Measurements from ENCODE around the gene ZNF280C.
"Not testable (repeated sequence)": the region's sequence is repeated elsewhere in the genome, so short reads cannot be mapped to it uniquely, and the experiment has no call there.

The ZNF280C gene, protein sequence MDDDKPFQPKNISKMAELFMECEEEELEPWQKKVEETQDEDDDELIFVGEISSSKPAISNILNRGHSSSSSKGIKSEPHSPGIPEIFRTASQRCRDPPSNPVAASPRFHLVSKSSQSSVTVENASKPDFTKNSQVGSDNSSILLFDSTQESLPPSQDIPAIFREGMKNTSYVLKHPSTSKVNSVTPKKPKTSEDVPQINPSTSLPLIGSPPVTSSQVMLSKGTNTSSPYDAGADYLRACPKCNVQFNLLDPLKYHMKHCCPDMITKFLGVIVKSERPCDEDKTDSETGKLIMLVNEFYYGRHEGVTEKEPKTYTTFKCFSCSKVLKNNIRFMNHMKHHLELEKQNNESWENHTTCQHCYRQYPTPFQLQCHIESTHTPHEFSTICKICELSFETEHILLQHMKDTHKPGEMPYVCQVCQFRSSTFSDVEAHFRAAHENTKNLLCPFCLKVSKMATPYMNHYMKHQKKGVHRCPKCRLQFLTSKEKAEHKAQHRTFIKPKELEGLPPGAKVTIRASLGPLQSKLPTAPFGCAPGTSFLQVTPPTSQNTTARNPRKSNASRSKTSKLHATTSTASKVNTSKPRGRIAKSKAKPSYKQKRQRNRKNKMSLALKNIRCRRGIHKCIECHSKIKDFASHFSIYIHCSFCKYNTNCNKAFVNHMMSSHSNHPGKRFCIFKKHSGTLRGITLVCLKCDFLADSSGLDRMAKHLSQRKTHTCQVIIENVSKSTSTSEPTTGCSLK

DNA sequence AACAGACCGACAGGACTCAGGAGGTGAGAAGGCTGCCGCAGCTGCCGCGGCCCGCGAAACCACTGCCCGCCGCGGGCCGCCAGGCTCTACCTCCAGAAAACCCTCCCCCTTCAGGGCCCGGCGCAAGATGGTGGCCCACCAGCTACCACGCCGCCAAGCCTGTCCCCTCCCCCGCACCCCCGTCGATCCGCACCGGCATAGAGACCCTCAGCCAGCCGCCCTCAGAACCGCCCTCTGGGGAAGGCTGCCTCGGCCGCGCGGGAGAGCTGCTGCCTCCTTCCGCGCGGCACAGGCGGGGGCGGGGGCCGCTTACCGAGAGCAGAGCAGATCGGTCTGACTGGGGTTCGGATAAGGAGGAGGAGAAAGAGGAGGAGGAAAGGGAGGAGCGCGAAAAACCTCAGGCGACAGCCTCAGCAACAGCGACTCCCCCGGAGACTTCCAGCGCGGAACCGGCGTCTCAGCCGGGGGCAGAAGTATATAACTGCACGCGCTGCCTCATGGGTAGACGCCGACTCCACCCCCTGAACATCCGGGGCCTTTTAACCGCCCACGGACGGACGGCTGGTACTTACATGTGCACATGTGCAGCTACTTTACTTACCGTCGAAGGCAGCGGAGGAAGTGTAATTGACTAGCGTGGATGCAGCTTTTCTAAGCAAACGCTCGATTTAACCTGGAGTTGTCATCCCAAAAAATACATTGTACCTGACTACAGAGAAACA lies at the start of gene ZNF280C:
Gene ZNF280C, minus strand, starts transcription at position 451 of the 722 bp plus-strand sequence. CDS start 8,450 bp downstream, outside the sequence.
- DNase-seq (ENCODE audit: low read depth), result peak; percentile 84

- no peak for DNase-seq (ENCODE audit: low read depth)
These were observed 36.1 kb upstream of the ZNF280C start for GRCh38 chrX:130304587-130305368.

GRCh38 chrX:130301977-130302376 lies 33.3 kb upstream of the ZNF280C start:
- DNase-seq (ENCODE audit: low read depth), result no peak

- no peak for DNase-seq (ENCODE audit: low read depth)
These were observed 32.7 kb upstream of the ZNF280C start for GRCh38 chrX:130301405-130301804.

DNA sequence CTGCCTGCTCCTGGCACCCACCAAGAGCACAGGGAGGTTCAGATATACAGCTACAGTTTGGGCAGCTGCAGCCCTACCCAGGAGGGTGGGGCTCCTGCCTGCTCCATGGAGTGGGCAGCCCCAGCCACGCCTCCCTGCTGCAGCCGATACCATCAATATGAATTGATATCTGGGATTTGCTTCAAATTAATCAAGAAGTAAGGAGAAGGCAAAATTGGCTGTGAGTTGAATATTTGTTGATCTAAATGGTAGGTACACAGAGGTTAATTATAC lies 31.2 kb upstream of the ZNF280C start:
- no peak for DNase-seq (ENCODE audit: low read depth)

- DNase-seq (ENCODE audit: low read depth), result no peak
These were observed 30.7 kb upstream of the ZNF280C start for GRCh38 chrX:130299279-130300009.

GRCh38 chrX:130296743-130297142 lies 28.0 kb upstream of the ZNF280C start:
- DNase-seq (ENCODE audit: low read depth), result no peak

DNA sequence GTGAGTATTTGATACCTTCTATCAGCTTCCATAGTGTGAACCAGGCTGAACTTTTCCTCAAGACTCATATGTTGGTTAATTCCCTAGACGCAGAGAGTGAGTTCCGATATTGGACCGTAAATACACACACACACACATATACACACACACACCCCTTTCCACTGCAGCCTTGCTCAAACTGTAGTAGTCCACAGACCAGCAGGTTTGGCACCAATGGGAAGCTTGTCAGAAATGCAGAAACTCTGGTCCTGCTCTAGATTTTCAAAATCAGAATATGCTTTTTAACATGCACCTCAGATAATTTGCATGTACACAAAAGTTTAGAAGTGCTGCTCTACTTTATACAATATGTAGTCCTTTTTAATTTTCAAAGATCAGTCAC lies 27.6 kb upstream of the ZNF280C start:
- no peak for DNase-seq (ENCODE audit: low read depth)

DNA sequence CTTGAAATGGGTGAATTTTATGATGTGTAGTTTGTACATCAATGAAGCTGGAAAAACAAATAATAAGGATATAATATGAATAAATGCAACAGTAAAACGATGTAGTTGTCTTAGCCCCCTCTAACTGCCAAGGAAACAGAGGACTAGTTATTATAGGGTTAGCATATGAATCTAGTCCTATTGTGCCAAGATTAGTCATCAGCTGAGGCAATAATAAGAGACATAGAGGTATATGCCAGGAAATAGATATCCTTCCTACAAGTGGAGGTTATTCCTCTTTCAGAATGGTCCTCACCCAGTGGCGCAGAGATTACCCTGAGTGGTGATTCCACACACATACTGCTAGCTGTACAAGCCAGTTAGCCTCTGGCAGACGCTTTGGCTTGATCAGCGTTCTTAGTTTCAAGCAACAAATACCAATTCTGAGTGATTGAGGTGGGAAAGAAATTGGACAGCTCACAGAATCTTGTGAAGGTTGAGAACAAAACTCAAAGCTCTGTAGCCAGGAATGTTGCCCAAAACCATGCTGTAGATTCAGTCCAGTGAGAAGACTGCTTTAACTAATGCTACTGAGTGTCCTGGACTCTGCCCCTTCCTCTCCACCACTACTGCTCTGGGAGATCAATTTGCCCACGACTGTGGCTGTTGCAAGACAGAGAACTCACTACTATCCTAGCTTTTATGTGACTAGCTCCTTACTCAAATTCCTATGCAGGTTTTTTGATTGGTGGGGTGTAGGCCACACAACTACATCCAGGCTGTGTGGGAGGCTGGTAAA lies 27.0 kb upstream of the ZNF280C start:
- DNase-seq (ENCODE audit: low read depth), result no peak

DNA sequence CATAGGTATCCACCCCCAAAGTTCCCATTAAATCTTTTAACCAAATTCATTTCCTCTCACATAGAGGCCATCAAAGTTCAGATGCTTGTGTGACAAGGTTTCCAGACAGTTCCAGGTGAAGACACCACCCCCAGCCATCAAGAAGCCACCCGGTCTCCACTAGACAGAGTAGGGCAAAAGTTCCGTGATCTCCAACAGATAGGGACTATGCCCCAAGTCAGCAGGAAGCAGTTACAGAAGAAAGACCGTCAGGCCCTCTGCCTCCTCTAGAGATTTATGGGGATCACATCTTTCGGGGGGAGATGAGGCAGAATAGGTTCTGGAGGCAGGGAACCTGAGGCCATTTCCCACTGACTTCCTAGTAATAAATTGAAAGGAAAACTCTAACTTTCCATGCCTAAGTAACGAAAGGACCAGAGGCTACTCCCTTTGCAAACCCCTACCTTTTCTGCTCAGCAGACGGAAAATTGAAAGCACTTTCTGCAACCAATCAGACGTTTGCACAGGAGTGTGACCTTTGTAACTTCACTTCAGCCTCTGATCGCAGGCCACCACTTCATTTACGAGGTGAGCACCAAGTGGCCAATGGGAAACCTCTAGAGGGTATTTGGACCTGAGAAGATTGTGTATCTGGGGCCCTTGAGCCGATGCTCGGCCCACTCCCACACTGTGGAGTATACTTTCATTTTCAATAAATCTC lies 18.5 kb upstream of the ZNF280C start:
- DNase-seq (ENCODE audit: low read depth), result no peak

DNA sequence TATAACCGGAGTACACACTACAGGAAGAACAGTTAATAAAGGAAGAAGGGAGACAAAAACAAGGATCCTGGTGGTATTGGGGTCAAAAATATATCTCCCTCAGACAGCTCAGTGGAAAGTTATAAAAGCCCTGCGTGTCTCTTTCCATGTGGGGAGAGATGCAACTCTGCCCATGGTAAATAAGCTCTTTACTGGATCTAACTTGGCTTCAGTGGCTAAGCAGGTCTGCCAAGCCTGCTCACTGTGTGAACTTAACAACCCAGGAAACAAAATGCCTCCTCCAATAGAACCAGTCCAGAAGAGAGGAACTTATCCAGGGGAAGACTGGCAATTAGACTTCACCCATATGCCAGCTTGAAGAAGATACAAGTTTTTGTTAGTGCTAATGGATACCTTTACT lies 17.0 kb upstream of the ZNF280C start:
- DNase-seq (ENCODE audit: low read depth), result no peak

DNA sequence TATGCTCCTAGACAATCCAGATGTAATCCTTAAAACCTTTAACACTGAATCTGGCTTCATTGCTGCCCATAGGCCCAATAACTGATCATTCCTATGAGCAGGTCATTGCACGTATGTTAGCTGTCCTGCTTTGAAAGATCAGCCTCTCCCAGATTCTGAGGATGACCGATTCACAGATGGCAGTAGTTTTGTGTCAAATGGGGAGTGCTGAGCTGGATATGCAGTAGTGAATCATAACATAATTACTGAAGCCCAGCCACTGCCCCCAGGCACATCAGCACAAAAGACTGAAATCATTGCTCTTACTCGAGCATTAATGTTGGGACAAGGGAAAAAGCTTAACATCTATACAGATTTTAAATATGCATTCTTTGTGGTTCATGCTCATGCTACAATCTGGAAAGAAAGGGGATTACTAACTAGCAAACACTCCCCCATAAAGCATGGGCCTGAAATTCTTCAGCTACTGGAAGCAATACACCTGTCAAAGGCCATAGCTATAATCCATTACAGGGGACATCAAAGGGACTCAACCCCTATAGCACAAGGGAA lies 16.4 kb upstream of the ZNF280C start:
- no peak for DNase-seq (ENCODE audit: low read depth)

DNA sequence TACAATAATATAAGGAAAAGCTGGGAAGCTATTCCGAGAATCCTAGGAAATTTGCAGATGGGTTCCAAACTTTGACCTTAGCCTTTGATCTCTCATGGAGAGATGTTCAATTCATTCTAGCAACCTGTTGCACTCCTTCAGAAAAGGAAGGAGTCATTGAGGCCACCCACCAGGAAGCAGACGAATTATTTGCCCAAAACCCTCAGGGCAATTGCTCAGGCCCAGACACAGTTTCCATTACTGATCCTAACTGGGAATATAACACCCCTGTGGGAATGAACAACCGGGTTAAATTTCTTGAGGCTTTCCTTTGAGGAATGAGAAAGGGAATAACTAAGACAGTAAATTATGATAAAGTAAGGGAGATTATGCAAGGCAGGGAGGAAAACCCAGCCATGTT lies 13.5 kb upstream of the ZNF280C start:
- DNase-seq (ENCODE audit: low read depth), result no peak

DNA sequence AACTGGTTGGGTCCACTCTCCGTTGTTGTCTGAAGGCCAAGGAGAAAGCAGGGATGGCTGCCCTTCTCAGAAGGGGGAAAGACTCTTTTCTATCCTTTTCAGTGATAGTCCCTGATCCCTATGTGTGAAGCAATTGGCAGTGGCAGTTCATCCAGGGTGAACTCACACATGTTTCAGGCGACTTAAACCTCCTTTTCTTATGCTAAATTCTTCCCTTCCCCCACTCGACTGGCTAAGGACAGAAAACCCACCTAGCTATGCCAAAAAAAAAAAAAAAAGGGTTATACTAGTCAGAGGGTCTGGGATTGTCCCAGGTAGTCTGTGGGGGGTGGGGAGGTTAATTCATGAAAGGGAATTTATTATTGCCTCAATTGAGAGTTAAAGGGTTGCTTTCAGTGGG lies 12.2 kb upstream of the ZNF280C start:
- no peak for DNase-seq (ENCODE audit: low read depth)

- DNase-seq (ENCODE audit: low read depth), result not testable (repeated sequence)
These were observed 3.6 kb upstream of the ZNF280C start for GRCh38 chrX:130272253-130272652.

GRCh38 chrX:130269391-130269790 lies 692 bp upstream of the ZNF280C start:
- not testable (repeated sequence) for DNase-seq (ENCODE audit: low read depth)

DNA sequence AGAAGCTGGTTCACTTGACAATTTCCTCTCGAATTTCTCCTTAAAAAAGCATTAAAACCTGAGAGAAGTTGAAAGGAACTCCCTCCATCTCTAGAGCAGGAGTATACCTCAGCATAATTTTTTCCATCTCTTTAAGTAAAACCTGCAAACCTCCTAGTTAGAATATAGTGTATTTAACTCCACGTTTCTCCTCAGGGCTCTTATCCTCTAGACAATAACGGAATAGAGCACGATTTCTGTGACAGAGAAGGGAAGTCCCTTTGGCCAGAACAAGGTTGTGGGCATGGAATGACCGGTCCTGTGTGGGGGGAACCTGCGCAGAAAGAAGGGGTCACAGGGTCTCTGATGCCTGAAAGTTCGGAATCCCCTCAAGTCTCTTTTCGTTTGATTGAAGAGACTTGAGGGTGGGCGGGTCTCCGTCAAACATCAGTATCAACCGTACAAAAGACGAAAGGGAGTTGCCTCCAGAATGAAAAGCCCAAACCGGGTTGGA lies 697 bp downstream of the ZNF280C start:
- no peak for DNase-seq (ENCODE audit: low read depth)

DNA sequence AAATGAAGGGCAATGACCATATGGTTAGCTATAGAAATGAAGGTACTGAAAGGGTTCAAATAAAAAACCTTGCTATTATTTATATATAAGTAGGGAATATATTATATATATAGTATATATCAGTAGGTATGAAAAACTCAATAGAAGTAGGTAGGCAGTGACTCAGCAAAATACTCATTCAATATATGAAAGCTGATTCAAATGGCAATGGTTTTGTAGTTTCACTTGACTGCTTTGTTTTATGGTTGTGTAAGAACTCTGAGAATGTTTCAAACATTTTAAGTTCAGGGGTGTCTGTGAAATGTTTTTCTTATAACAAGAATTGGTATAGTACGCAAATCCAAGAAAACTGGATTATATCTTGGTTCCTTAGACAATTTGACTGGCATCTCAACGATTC lies 4.1 kb downstream of the ZNF280C start:
- no peak for DNase-seq (ENCODE audit: low read depth)

GRCh38 chrX:130263016-130263415 lies 5.7 kb downstream of the ZNF280C start:
- no peak for DNase-seq (ENCODE audit: low read depth)

GRCh38 chrX:130262231-130262630 lies 6.5 kb downstream of the ZNF280C start:
- DNase-seq (ENCODE audit: low read depth), result no peak

Data from activated T-helper 9 cell treated with anti-CD3 and anti-CD28 coated beads, Interleukin-2, amount 50 U/mL, for 16 hours (primary cell).